ENCODE results near the gene IER3.

Gene IER3

GRCh38 chr6:30744054-30744805, at the start of gene IER3:
Gene IER3 (minus strand): TSS chr6:30744547. CDS start chr6:30744518, 29 bp downstream.
- peak; percentile 61 to 67 for ATAC-seq

DNA sequence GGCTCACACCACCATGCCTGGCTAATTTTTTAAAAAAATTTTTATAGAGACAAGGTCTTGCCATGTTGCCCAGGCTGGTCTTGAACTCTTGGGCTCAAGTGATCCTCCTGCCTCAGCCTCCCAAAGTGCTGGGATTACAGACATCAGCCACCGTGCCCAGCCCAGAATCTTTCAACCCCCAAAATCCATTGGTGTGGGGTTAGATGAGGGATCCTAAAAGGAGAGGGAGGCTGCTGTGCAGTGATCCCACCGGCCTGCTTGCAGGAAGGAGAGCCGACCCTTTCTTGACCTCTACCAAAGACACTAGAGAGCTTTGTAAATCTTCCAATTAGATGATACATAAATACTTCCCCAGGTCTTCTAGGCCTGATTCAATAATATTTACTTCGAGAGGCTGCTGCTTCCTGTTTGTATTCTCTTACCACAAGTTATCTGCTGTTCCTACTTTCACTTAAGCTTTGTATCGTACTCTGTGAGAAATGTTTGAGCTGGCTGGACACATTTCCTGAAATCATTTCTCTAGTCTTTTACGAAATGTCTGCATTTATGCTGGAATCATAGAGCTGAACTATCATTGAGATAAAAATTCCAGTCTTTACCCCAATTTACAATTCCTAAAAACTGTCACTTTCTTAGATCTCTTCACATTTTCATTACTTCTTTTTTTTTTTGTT, 49.3 kb upstream of the IER3 start:
- peak; percentile 83 to 92 for ATAC-seq

- ATAC-seq: no peak
Observed at GRCh38 chr6:30792786-30793185, 48.4 kb upstream of the IER3 start.

GRCh38 chr6:30790724-30791383, 46.5 kb upstream of the IER3 start:
- no peak for ATAC-seq

- no peak for ATAC-seq
Observed at GRCh38 chr6:30789606-30790005, 45.3 kb upstream of the IER3 start.

DNA sequence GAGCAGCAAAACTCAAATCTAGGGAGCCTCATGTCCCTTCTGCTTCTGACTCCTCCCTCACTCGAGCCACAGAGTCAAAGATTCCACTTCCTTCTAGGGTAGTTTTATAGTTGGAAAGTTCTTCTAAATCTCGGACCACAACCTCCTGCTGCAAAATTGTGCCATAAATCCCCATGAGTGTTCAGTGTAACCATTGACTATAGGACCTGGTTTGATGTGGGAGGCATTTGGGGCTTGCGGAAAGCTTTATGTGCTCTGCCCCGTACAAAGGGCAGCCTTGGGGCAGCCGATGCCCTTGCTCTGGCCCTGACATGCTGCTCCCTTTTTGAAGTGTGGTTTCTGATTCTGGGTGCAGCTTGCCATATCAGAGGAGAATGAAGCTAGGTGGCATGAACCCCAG, 43.6 kb upstream of the IER3 start:
- ATAC-seq: no peak

DNA sequence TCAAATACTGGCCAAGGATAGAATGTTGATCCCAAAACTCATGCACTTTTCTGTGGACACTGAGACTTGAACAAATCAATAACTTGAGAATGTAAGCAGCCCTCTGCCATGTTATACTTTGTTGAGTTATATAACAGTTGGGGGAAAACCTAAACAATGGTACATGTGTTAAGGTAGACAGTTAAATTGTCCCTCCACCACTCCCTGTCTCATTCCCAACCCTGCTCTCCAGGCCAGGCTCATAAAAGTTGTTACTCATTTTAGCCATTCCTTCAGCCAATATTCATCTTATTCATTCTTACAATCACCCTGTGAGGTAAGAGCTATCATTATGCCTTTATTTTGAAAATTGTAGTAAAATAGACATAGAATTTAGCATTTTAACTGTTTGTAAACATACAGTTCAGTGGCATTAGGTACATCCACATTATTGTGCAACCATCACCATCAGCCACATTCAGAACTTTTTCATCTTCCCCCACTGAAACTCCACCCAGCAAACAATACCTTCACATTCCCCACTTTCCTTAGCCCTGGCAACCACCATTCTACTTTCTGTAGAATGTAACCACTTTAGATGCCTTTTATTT, 38.2 kb upstream of the IER3 start:
- ATAC-seq: no peak

DNA sequence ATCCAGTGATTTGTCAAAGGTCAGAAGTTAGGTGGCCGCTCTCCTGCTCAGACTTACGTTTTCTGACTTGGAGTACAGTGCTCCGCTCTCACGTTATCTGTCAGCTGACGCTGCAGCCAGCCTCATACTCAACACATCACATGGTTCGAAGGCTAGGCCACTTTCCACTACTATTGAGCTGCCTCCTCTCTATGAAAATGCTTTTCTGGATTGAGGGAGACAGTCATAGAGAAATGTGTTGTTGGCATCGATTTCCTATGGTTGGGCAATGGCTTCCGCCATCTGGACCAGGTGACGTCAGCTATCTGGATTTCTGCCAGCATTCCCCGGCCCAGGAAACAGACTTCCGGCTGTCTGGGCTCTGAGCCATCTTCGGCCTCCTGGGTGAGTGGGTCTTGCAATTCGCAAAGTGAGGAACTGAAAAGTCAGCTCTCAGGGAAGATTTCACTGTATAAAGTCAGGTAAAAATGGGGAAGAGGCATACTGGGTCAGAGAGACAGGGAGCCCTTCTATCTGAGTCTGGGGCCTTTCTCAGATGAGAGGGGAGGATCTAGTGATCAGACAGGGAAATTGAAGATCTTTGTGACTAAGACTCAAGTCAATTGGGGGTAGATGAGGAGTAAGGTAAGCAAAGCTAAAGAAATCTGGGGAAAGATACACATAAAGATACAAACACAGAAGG, 37.5 kb upstream of the IER3 start:
- ATAC-seq: peak in 1 of 2 donors; percentile 22

DNA sequence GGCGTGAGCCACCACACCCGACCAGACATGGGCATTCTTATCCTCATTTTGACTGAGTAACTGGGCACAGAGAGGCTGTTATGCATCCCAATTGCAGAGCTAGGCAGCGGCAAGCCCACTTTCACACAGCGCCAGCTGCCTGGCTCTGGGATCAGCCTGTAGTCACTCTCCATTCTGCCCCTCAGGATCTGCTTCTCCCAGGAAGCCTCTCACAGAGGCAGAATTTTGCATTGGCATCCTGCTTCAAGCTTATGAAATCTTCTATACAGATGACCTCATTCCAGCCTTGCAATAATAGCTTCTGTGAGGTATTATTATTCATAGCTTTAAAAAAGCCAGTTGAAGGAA, 37.0 kb upstream of the IER3 start:
- ATAC-seq: no peak

GRCh38 chr6:30780642-30780920, 36.2 kb upstream of the IER3 start:
- no peak for ATAC-seq

GRCh38 chr6:30779850-30780641, 35.7 kb upstream of the IER3 start:
- ATAC-seq: no peak

DNA sequence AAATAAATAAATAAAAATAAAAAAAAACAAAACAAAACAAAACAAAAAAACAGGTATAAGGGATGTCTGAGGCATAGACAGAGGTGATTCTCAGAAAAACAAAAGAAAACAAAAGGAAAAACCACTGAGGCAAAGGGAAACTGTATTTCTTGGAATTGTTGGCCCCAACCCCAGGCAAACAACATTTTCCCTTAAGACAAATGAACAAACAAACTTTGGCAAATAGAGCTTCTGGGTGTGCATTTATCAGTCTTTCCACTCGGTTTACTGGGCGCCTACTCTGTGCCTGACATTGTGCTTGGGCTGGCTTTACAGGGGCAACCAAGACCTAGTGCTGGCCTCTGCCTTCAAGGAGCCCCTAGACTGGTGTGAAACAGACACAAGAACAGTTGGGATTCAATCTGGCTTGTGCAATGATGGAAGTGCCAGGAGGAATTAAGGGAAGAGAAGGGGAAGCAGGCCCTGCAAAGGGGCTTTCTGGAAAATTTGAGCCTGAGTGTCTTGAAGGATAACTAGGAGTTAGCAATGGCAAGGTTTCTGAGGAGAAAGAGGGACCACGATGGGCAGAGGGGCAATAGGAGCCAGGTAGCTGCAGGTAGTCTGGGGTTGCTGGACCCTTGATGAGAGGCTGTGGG, 33.8 kb upstream of the IER3 start:
- ATAC-seq: no peak

DNA sequence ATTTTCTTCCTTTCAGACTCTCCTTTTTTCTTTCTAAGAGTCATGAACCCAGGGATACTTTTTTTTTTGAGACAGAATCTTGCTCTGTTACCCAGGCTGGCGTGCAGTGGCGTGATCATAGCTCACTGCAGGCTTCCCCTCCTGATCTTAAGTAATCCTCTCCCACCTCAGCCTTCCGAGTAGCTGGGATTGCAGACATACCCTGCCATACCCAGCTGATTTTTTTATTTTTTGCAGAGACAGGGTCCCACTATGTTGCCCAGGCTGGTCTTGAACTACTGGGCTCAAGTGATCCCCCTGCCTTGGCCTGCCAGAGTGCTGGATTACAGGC, 32.8 kb upstream of the IER3 start:
- ATAC-seq: no peak

GRCh38 chr6:30776390-30777154, 32.2 kb upstream of the IER3 start:
- no peak for ATAC-seq

DNA sequence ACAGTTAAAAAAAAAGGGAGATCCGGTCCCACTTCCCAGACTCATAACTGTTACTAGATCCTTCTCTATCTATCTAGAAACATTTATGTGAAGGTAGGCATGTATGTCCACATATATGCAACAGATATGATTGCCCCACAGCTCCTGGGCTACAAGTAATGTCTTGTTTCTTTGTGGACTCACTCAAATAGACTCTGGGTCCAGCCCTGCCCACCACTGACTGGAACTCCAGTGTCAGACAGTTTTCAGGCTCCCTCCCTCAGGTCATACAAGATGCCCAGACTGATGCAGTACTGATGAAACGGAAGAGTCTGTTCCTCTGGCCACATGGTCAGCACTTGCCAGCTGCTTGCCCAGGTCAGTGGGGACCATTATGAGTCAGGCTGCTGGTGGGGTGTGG, 30.8 kb upstream of the IER3 start:
- ATAC-seq: no peak

DNA sequence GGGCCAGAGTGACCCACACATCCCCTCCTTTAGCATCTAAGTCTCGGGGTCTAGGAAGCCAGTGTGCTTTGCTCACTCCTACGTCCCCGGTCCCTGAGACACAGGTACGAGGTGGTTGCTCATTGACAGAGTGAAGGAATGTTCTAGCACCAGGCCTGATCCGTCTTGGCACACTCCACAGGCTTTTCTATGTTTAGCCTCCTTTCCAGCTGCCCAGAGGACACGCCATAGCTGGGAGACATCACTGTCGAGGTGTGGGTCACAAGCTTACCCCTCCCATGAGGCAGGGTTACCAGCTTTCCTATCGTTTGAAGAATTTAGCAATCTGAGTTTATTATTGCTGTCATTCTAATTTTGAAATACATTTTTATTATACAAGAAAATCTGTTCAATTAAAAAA, 30.4 kb upstream of the IER3 start:
- ATAC-seq: no peak

GRCh38 chr6:30770592-30770991, 26.2 kb upstream of the IER3 start:
- no peak for ATAC-seq

GRCh38 chr6:30769853-30770524, 25.6 kb upstream of the IER3 start:
- ATAC-seq: peak; percentile 57 to 70

GRCh38 chr6:30769088-30769852, 24.9 kb upstream of the IER3 start:
- ATAC-seq: peak; percentile 75 to 86

GRCh38 chr6:30768634-30769087, 24.3 kb upstream of the IER3 start:
- peak; percentile 24 to 39 for ATAC-seq

Measured in activated CD4-positive, CD25-positive, alpha-beta regulatory T cell treated with anti-CD3 and anti-CD28 coated beads, Interleukin-2, amount 50 U/mL, for 24 hours (primary cell).